Measurements from ENCODE around the gene NLRC5. TPM values are rescaled to one million over a fixed set of nuclear protein-coding genes. Genes with fewer than 3 reads are reported as not detected.

NLRC5 gene
- total and polyA plus RNA-seq, 9 of the 15 experiments (the other 6 are each of a cell fraction or from before 2014, with no cell fraction given), result 0.59 to 0.71 TPM; not detected in 7

DNA sequence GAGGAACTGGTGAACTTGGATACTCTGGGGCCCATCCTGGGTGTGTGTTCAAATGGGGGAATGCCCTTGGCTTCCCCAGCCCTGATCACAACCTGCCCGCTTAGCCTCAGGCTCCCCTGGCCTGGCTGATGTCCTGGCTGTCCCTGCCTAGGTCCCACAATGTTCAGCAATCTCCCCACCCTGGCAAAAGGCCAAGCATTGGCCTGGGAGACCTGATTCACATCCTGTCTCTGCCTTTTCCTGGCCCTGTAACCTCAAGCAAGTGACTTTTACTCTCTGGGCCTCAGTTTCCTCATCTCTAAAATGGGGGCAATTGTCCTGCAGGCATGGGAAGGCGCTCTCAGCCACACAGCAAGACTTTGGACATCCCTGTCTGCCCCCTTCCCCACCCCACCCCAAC lies 117.4 kb downstream of the NLRC5 start:
- Histone ChIP-seq H3K27me3 (ENCODE audit: control insufficient read depth in 2 of 2, insufficient read depth in 2 of 2, low read length in 2 of 2) (no peaks in the 10 kb centered on the region), H3K36me3 (ENCODE audit: control insufficient read depth, insufficient read depth, low read length) (no peaks in the 10 kb centered on the region), H3K79me2 (ENCODE audit: control insufficient read depth, insufficient read depth, low read length) (no peaks in the 10 kb centered on the region), H3K4me1 (replicated peaks in 1 of 2; ENCODE audit: control insufficient read depth in 2 of 2, insufficient read depth in 2 of 2, low read length in 2 of 2) (peaks cover 11 to 13% of the 10 kb centered on the region in 2 experiments; a peak in 3 of 5 replicates), H3K9me1 (ENCODE audit: control insufficient read depth, insufficient read depth, low read length) (no peaks in the 10 kb centered on the region), H3K9me3 (replicated peaks; ENCODE audit: control insufficient read depth, insufficient read depth, low read depth, low read length) (no peaks in the 10 kb centered on the region), H3K4me2 (ENCODE audit: insufficient read depth, low read length) (no peak overlapping the region), H2AFZ (ENCODE audit: low read depth, low read length) (no peak overlapping the region), H3K9ac (ENCODE audit: insufficient read depth in 1 of 2, low read depth in 2 of 2, low read length in 2 of 2) (no peak overlapping the region), H4K20me1 (replicated peaks; ENCODE audit: control insufficient read depth, insufficient read depth, low read length) (no peaks in the 10 kb centered on the region; the same call in 1 of the 2 replicates), H3K27ac (ENCODE audit: extremely low read depth, low read depth, low read length) (no peak overlapping the region), H3K4me3 (no peak overlapping the region)
- ATAC-seq (no peak), FAIRE-seq (no peak), DNase-seq (ENCODE audit: extremely low read depth in 1 of 4, low spot score in 3 of 4) (no peak)
- ChIA-PET POLR2A (interaction anchor here (0.6 to 2.5 kb wide), 2 partner anchors 9 to 27 kb away, joined by 3 to 7 read pairs; no protein-coding TSS in a partner anchor), CTCF (ENCODE audit: low intra/inter-chr PET ratio) (interaction anchor here (0.5 kb wide), 1 partner anchor 110 kb away, joined by 4 read pairs; no protein-coding TSS in a partner anchor)
- BruUV-seq (replicated peaks), result no TSS peak
- WGBS (ENCODE audit: insufficient coverage, low coverage, missing lambda C conversion rate), result 15% methylated on average over 2 of the region's 2 CpGs
- in situ Hi-C loops (cut with MboI) (no loop called here), intact Hi-C loops (cut with micrococcal nuclease) (no loop called here)
- no peak for TF ChIP-seq ZNF184 (CRISPR knock-in tag; IDR thresholded peaks at IDR 0.05)
- no peak for TF ChIP-seq BRCA1 (IDR thresholded peaks at IDR 0.05)
- no peak for TF ChIP-seq BRCA1 (CRISPR knock-in tag; IDR thresholded peaks at IDR 0.05)
- no peak for TF ChIP-seq ZNF696 (CRISPR knock-in tag; conservative IDR thresholded peaks at IDR 0.05)
- no peak for TF ChIP-seq ZNF79 (CRISPR knock-in tag; IDR thresholded peaks at IDR 0.05; ENCODE audit: low read depth)
- TF ChIP-seq KDM1A (IDR thresholded peaks at IDR 0.05), result peak in 1 of 2 experiments; percentile 72; a peak in 1 of 4 replicates
- TF ChIP-seq ADNP (tag; IDR thresholded peaks at IDR 0.05), result 0 out of 2 replicates have a peak, but pooled peaks have one; percentile 29
- 0 out of 2 replicates have a peak, but pooled peaks have one; percentile 60 for TF ChIP-seq SMARCA5 (IDR thresholded peaks at IDR 0.05)
- TF ChIP-seq RBM25 (IDR thresholded peaks at IDR 0.05; ENCODE audit: low read depth, low read length, severe bottlenecking), result peak; percentile 83
- 0 out of 2 replicates have a peak, but pooled peaks have one; percentile 20 for TF ChIP-seq HDAC2 (IDR thresholded peaks at IDR 0.05)
- TF ChIP-seq, protein P1, sequence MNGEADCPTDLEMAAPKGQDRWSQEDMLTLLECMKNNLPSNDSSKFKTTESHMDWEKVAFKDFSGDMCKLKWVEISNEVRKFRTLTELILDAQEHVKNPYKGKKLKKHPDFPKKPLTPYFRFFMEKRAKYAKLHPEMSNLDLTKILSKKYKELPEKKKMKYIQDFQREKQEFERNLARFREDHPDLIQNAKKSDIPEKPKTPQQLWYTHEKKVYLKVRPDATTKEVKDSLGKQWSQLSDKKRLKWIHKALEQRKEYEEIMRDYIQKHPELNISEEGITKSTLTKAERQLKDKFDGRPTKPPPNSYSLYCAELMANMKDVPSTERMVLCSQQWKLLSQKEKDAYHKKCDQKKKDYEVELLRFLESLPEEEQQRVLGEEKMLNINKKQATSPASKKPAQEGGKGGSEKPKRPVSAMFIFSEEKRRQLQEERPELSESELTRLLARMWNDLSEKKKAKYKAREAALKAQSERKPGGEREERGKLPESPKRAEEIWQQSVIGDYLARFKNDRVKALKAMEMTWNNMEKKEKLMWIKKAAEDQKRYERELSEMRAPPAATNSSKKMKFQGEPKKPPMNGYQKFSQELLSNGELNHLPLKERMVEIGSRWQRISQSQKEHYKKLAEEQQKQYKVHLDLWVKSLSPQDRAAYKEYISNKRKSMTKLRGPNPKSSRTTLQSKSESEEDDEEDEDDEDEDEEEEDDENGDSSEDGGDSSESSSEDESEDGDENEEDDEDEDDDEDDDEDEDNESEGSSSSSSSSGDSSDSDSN (IDR thresholded peaks at IDR 0.05; ENCODE audit: borderline replicate concordance in 1 of 2, low read depth in 2 of 2, low read length in 2 of 2), result no peak
- peak; percentile 45; the same call in 1 of the 2 replicates for TF ChIP-seq ESRRA (IDR thresholded peaks at IDR 0.05; ENCODE audit: borderline replicate concordance, low read depth)
- TF ChIP-seq, protein P2, sequence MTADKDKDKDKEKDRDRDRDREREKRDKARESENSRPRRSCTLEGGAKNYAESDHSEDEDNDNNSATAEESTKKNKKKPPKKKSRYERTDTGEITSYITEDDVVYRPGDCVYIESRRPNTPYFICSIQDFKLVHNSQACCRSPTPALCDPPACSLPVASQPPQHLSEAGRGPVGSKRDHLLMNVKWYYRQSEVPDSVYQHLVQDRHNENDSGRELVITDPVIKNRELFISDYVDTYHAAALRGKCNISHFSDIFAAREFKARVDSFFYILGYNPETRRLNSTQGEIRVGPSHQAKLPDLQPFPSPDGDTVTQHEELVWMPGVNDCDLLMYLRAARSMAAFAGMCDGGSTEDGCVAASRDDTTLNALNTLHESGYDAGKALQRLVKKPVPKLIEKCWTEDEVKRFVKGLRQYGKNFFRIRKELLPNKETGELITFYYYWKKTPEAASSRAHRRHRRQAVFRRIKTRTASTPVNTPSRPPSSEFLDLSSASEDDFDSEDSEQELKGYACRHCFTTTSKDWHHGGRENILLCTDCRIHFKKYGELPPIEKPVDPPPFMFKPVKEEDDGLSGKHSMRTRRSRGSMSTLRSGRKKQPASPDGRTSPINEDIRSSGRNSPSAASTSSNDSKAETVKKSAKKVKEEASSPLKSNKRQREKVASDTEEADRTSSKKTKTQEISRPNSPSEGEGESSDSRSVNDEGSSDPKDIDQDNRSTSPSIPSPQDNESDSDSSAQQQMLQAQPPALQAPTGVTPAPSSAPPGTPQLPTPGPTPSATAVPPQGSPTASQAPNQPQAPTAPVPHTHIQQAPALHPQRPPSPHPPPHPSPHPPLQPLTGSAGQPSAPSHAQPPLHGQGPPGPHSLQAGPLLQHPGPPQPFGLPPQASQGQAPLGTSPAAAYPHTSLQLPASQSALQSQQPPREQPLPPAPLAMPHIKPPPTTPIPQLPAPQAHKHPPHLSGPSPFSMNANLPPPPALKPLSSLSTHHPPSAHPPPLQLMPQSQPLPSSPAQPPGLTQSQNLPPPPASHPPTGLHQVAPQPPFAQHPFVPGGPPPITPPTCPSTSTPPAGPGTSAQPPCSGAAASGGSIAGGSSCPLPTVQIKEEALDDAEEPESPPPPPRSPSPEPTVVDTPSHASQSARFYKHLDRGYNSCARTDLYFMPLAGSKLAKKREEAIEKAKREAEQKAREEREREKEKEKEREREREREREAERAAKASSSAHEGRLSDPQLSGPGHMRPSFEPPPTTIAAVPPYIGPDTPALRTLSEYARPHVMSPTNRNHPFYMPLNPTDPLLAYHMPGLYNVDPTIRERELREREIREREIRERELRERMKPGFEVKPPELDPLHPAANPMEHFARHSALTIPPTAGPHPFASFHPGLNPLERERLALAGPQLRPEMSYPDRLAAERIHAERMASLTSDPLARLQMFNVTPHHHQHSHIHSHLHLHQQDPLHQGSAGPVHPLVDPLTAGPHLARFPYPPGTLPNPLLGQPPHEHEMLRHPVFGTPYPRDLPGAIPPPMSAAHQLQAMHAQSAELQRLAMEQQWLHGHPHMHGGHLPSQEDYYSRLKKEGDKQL (CRISPR knock-in tag; IDR thresholded peaks at IDR 0.05; ENCODE audit: borderline replicate concordance), result no peak
- TF ChIP-seq NFIC (IDR thresholded peaks at IDR 0.05), result peak; percentile 71
- TF ChIP-seq BCOR (IDR thresholded peaks at IDR 0.05), result peak; percentile 77
- no peak for TF ChIP-seq SMAD1 (IDR thresholded peaks at IDR 0.05; ENCODE audit: low read depth, low read length, partially characterized antibody)
- TF ChIP-seq C11orf30 (IDR thresholded peaks at IDR 0.05; ENCODE audit: low read depth), result no peak
